Breast epithelium (tissue), 3 donors: ENCODE measurements around the gene FXYD1.

Source experiments
- POLR2A ChIP-seq: fragments of 450-650 bp; IDR thresholded peaks from one replicate; pipeline ENCODE4 v1.6.1; 2016; ENCODE audit warnings: antibody characterized with exemption, mild to moderate bottlenecking, moderate library complexity
- POLR2AphosphoS5 ChIP-seq, 3 donors: sonication (generic); formaldehyde crosslinking; IDR thresholded peaks; one replicate each; pipeline ENCODE4 v1.6.1; 2017; ENCODE audit warnings: antibody characterized with exemption in 3 of 3
- TF ChIP-seq, protein P1 (sequence below), 3 donors: fragments of 450-650 bp; IDR thresholded peaks; one replicate each; pipeline ENCODE4 v1.5.1; 2016 to 2017; ENCODE audit warnings: antibody characterized with exemption in 3 of 3, mild to moderate bottlenecking in 3 of 3, moderate library complexity in 3 of 3

- TF ChIP-seq POLR2A: no peak
- TF ChIP-seq, protein P1, sequence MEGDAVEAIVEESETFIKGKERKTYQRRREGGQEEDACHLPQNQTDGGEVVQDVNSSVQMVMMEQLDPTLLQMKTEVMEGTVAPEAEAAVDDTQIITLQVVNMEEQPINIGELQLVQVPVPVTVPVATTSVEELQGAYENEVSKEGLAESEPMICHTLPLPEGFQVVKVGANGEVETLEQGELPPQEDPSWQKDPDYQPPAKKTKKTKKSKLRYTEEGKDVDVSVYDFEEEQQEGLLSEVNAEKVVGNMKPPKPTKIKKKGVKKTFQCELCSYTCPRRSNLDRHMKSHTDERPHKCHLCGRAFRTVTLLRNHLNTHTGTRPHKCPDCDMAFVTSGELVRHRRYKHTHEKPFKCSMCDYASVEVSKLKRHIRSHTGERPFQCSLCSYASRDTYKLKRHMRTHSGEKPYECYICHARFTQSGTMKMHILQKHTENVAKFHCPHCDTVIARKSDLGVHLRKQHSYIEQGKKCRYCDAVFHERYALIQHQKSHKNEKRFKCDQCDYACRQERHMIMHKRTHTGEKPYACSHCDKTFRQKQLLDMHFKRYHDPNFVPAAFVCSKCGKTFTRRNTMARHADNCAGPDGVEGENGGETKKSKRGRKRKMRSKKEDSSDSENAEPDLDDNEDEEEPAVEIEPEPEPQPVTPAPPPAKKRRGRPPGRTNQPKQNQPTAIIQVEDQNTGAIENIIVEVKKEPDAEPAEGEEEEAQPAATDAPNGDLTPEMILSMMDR (IDR thresholded peaks at IDR 0.05): no peak
- TF ChIP-seq POLR2AphosphoS5 (IDR thresholded peaks at IDR 0.05): no peak
These were observed 18.1 kb upstream of the FXYD1 start for GRCh38 chr19:35120492-35120891.
